Cerebellar cortex (tissue), 1 donor: Measurements from ENCODE around the gene EWSR1.
"Not testable (repeated sequence)": the region's sequence is repeated elsewhere in the genome, so short reads cannot be mapped to it uniquely, and the experiment has no call there.

ENCODE experiments used
- DNase-seq: peaks from one replicate; pipeline ENCODE4 v3.0.0-alpha.2; 2015; ENCODE audit warnings: low spot score

Gene EWSR1

GRCh38 chr22:29339381-29340235 lies 71.5 kb downstream of the EWSR1 start:
- peak; percentile 45 for DNase-seq

- DNase-seq = no peak
These were observed 72.5 kb downstream of the EWSR1 start for GRCh38 chr22:29340566-29340965.

- no peak for DNase-seq
These were observed 73.2 kb downstream of the EWSR1 start for GRCh38 chr22:29341056-29341848.

- no peak for DNase-seq
These were observed 73.7 kb downstream of the EWSR1 start for GRCh38 chr22:29341849-29342127.

- no peak for DNase-seq
These were observed 74.1 kb downstream of the EWSR1 start for GRCh38 chr22:29342177-29342576.

- DNase-seq = no peak
These were observed 74.7 kb downstream of the EWSR1 start for GRCh38 chr22:29342577-29343312.

- peak; percentile 36 for DNase-seq
These were observed 75.3 kb downstream of the EWSR1 start for GRCh38 chr22:29343313-29343805.

GRCh38 chr22:29344137-29344536 lies 76.1 kb downstream of the EWSR1 start:
- peak; percentile 98 for DNase-seq

- not testable (repeated sequence) for DNase-seq
These were observed 76.8 kb downstream of the EWSR1 start for GRCh38 chr22:29344889-29345288.

- DNase-seq = no peak
These were observed 77.9 kb downstream of the EWSR1 start for GRCh38 chr22:29345932-29346331.

- DNase-seq = peak; percentile 96
These were observed 78.6 kb downstream of the EWSR1 start for GRCh38 chr22:29346659-29347058.

- no peak for DNase-seq
These were observed 80.0 kb downstream of the EWSR1 start for GRCh38 chr22:29348041-29348440.

GRCh38 chr22:29348956-29349355 lies 80.9 kb downstream of the EWSR1 start:
- no peak for DNase-seq
